ENCODE data around the gene HBP1. TPM values are rescaled to one million over a fixed set of nuclear protein-coding genes. Genes with fewer than 3 reads are reported as not detected.

The HBP1 gene
- total and polyA plus RNA-seq, 2 of the 13 experiments (the other 11 are each of a cell fraction or from before 2014, with no cell fraction given), result 22.9 to 44.1 TPM

GRCh38 chr7:107168233-107169119 lies at the start of gene HBP1 (continued):
- TF ChIP-seq ZNF354B (CRISPR knock-in tag; IDR thresholded peaks at IDR 0.05), result 0 out of 2 replicates have a peak, but pooled peaks have one; percentile 53
- no peak for TF ChIP-seq ZNF75D (CRISPR knock-in tag; IDR thresholded peaks at IDR 0.05; ENCODE audit: borderline replicate concordance)
- TF ChIP-seq ZNF382 (CRISPR knock-in tag; IDR thresholded peaks at IDR 0.05; ENCODE audit: borderline replicate concordance), result no peak
- TF ChIP-seq, protein P1, sequence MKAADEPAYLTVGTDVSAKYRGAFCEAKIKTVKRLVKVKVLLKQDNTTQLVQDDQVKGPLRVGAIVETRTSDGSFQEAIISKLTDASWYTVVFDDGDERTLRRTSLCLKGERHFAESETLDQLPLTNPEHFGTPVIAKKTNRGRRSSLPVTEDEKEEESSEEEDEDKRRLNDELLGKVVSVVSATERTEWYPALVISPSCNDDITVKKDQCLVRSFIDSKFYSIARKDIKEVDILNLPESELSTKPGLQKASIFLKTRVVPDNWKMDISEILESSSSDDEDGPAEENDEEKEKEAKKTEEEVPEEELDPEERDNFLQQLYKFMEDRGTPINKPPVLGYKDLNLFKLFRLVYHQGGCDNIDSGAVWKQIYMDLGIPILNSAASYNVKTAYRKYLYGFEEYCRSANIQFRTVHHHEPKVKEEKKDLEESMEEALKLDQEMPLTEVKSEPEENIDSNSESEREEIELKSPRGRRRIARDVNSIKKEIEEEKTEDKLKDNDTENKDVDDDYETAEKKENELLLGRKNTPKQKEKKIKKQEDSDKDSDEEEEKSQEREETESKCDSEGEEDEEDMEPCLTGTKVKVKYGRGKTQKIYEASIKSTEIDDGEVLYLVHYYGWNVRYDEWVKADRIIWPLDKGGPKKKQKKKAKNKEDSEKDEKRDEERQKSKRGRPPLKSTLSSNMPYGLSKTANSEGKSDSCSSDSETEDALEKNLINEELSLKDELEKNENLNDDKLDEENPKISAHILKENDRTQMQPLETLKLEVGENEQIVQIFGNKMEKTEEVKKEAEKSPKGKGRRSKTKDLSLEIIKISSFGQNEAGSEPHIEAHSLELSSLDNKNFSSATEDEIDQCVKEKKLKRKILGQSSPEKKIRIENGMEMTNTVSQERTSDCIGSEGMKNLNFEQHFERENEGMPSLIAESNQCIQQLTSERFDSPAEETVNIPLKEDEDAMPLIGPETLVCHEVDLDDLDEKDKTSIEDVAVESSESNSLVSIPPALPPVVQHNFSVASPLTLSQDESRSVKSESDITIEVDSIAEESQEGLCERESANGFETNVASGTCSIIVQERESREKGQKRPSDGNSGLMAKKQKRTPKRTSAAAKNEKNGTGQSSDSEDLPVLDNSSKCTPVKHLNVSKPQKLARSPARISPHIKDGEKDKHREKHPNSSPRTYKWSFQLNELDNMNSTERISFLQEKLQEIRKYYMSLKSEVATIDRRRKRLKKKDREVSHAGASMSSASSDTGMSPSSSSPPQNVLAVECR (CRISPR knock-in tag; IDR thresholded peaks at IDR 0.05; ENCODE audit: borderline replicate concordance), result peak; percentile 88
- peak; percentile 69; the same call in 1 of the 2 replicates for TF ChIP-seq ZNF350 (CRISPR knock-in tag; IDR thresholded peaks at IDR 0.05; ENCODE audit: borderline replicate concordance, low read depth)
- TF ChIP-seq HCFC1 (IDR thresholded peaks at IDR 0.05; ENCODE audit: low read depth, low read length), result peak; percentile 95
- TF ChIP-seq HIVEP1 (CRISPR knock-in tag; IDR thresholded peaks at IDR 0.05), result peak; percentile 49; the same call in 1 of the 2 replicates
- no peak for TF ChIP-seq ZSCAN25 (CRISPR knock-in tag; IDR thresholded peaks at IDR 0.05)
- no peak for TF ChIP-seq ZNF782 (CRISPR knock-in tag; IDR thresholded peaks at IDR 0.05; ENCODE audit: borderline replicate concordance)
- no peak for TF ChIP-seq SCMH1 (CRISPR knock-in tag; IDR thresholded peaks at IDR 0.05; ENCODE audit: borderline replicate concordance)
- TF ChIP-seq HDAC1 (CRISPR knock-in tag; IDR thresholded peaks at IDR 0.05), result peak; percentile 79; the same call in 1 of the 2 replicates
- no peak for TF ChIP-seq SOX6 (IDR thresholded peaks at IDR 0.05)
- TF ChIP-seq SOX6 (CRISPR knock-in tag; IDR thresholded peaks at IDR 0.05), result peak; percentile 88
- TF ChIP-seq HNRNPK (IDR thresholded peaks at IDR 0.05; ENCODE audit: low read depth, low read length, poor library complexity, severe bottlenecking), result peak; percentile 65
- 0 out of 2 replicates have a peak, but pooled peaks have one; percentile 31 for TF ChIP-seq ZBTB38 (CRISPR knock-in tag; IDR thresholded peaks at IDR 0.05)
- peak; percentile 91 for TF ChIP-seq FOXO1 (CRISPR knock-in tag; IDR thresholded peaks at IDR 0.05)
- TF ChIP-seq ETV5 (CRISPR knock-in tag; IDR thresholded peaks at IDR 0.05; ENCODE audit: borderline replicate concordance), result 0 out of 2 replicates have a peak, but pooled peaks have one; percentile 41
- TF ChIP-seq SRY (CRISPR knock-in tag; IDR thresholded peaks at IDR 0.05), result 0 out of 2 replicates have a peak, but pooled peaks have one; percentile 30
- TF ChIP-seq SNAPC2 (CRISPR knock-in tag; IDR thresholded peaks at IDR 0.05), result 0 out of 2 replicates have a peak, but pooled peaks have one; percentile 32
- TF ChIP-seq ISX (CRISPR knock-in tag; conservative IDR thresholded peaks at IDR 0.05), result no peak
- TF ChIP-seq ZBTB44 (CRISPR knock-in tag; IDR thresholded peaks at IDR 0.05), result no peak
- TF ChIP-seq SMAD9 (CRISPR knock-in tag; IDR thresholded peaks at IDR 0.05), result no peak

Data from HepG2 (cell line).